Urinary bladder (tissue), 4 donors: Measurements from ENCODE around the gene NAP1L5. TPM values are rescaled to one million over a fixed set of nuclear protein-coding genes. Genes with fewer than 3 reads are reported as not detected.

Experiments
- DNase-seq: peaks from one replicate; pipeline ENCODE4 v3.0.0-alpha.2; 2015; ENCODE audit errors: extremely low spot score
- H3K27ac ChIP-seq: one replicate; pipeline ENCODE4 v1.5.1; 2013; ENCODE audit warnings: low read depth, mild to moderate bottlenecking, moderate library complexity
- H3K36me3 ChIP-seq: one replicate; pipeline ENCODE4 v1.6.1; 2013; ENCODE audit warnings: mild to moderate bottlenecking, moderate library complexity; ENCODE audit not compliant: insufficient read depth
- H3K4me1 ChIP-seq: one replicate; pipeline ENCODE4 v1.6.1; 2013; ENCODE audit warnings: mild to moderate bottlenecking, moderate library complexity; ENCODE audit not compliant: insufficient read depth
- H3K4me3 ChIP-seq: one replicate; pipeline ENCODE4 v1.5.1; 2013; ENCODE audit warnings: low read depth, low read length
- WGBS: extraction: QIAGEN DNeasy Blood & Tissue Kit; methylation state at CpG from one replicate; pipeline ENCODE4 v1.1.7; 2013; 5-methylcytosine and 5-hydroxymethylcytosine counted together
- polyA plus RNA-seq: library from polyadenylated mRNA; stranded (reverse); fragments of 200-250 nt; gene quantifications from one replicate; pipeline ENCODE4 v1.2.3, GENCODE V29; 2013
- total RNA-seq: library from RNA; depleted of rRNA; stranded (reverse); fragments of >200 nt; gene quantifications from one replicate; pipeline ENCODE4 v1.2.3, GENCODE V29; 2014
- donor health status: healthy with polysubstance abuse.
- donor health status: healthy.

The NAP1L5 gene
- total and polyA plus RNA-seq, 2 donors, result 10.2 to 19.4 TPM

DNA sequence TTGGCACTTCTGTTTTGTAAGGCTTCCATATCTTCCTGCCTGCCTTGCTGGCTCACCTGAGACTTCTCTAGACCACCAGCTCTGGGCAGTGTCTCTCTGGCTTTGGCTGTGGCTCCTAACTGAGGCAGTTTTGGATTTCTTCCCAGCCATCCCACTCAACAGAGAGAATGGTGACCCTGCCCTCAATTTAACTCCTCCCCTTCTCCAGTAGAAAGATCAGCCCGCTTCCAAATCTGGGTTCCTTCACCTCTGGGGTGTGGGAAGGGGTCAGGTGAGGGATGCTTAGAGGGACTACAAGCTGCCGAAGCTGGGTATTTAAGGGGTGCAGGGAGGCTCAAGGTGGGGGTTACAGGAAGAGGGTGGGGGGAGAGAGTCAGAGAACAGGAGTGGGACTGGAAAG lies 23.7 kb downstream of the NAP1L5 start:
- H3K27ac ChIP-seq, result no peak overlapping the region
- DNase-seq, result no peak
- 65% methylated on average over 2 of the region's 2 CpGs for WGBS
- H3K4me1 ChIP-seq, result no peaks in the 10 kb centered on the region
- H3K4me3 ChIP-seq, result no peak overlapping the region
- peaks cover 3% of the 10 kb centered on the region for H3K36me3 ChIP-seq

DNA sequence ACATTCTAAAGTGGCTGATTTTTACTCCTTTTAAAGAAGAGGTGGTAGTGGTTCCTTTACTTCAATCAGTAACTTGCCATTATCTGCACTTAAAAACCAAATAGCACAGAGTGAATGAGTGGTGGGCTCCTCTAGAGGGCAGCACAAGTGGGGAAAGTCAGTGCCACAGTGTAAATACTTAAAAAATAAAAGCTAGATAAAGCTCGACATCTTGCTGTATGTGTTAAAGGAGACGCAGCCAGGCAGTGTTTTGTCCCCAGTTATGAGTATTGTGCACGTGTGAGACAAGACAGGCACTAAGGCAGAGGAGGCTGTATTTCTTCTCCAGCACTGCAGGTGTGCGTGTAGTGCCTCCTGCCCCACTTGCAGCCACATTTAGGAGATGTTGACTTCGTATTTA lies 24.6 kb downstream of the NAP1L5 start:
- no peak overlapping the region for H3K27ac ChIP-seq
- no peak overlapping the region for H3K4me3 ChIP-seq
- 61% methylated on average over 5 of the region's 5 CpGs for WGBS
- DNase-seq, result no peak
- H3K4me1 ChIP-seq, result no peaks in the 10 kb centered on the region
- peaks cover 3% of the 10 kb centered on the region for H3K36me3 ChIP-seq

DNA sequence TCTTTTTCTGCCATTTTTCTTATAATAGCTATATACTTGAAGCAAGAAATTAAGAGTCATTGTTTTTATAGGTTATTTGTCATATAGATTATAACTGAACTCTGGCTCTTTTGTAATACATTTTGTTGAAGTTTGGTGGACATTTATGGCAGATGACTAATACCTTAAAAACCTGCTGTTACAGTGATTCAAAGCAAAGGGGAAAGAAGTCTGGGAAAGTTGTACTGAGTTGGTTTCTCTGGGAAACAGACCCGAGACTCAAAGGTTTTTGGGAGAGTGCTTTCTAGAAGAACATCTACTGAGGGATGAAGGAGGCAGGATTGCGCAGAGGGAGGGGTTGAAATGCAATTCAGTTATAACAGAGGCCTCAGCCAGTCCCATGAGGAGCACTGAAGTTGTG lies 35.9 kb downstream of the NAP1L5 start:
- H3K36me3 ChIP-seq, result no peaks in the 10 kb centered on the region
- no peaks in the 10 kb centered on the region for H3K4me1 ChIP-seq
- no peak for DNase-seq
- no peak overlapping the region for H3K27ac ChIP-seq
- 70% methylated on average over 2 of the region's 2 CpGs for WGBS
- H3K4me3 ChIP-seq, result no peak overlapping the region

DNA sequence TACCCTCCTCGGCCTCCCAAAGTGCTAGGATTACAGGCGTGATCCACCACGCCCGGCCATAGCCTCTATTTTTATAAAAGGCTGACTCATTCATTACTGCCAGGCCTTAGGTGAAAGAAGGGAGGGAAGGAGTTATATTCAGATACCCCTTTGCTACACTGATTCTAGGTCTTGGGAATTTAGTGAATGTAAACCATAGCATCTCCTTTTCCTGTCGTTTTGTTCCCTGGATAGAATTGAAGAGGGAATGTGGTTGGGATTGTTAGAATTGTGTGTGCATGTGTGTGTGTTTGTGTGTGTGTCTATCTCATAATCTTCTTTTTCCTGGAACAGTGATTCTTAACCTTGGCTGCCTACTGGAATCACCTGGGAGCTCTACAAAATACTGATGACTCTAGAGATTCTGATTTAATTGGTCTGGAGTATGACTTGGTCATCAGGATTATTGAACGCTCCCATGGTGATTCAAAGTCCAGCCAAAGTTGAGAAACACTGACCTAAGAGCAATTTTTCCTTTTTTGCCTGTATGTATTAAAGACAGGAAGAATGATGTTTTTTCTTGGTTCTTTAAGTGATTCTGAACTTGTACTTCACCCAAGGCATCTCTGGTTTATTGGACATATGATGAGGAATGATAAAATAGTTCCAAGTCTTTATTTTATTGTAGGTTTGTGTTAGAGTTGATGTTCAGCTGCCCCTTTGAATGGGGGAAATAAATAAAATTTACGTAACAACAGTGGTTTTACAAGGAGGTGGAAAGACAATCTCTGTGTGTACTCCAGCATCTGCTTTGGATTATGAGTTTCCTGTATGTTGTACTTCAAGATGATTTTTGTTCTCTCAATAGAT lies 37.0 kb downstream of the NAP1L5 start:
- Histone ChIP-seq H3K4me3 (no peak overlapping the region), H3K4me1 (no peaks in the 10 kb centered on the region), H3K36me3 (no peaks in the 10 kb centered on the region), H3K27ac (no peak overlapping the region)
- whole genome bisulfite sequencing, result 76% methylated on average over 7 of the region's 7 CpGs
- DNase-seq, result no peak

DNA sequence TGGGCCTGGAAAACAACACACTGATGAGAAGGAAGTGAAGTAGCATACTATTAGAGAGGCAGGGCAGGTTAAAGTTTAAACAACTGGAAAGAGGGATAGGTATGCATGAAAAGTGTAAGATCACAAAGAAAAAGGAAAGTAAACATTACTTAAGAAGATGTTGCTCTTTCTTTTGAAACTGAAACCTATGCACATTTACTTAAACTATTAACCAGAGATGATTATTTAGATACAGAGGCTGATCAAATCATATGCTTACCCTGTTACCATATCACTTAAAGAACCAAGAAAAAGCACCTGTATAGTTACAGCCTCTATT lies 37.8 kb downstream of the NAP1L5 start:
- H3K27ac ChIP-seq, result no peak overlapping the region
- peaks cover 2% of the 10 kb centered on the region for H3K36me3 ChIP-seq
- no peak for DNase-seq
- no peaks in the 10 kb centered on the region for H3K4me1 ChIP-seq
- no peak overlapping the region for H3K4me3 ChIP-seq

DNA sequence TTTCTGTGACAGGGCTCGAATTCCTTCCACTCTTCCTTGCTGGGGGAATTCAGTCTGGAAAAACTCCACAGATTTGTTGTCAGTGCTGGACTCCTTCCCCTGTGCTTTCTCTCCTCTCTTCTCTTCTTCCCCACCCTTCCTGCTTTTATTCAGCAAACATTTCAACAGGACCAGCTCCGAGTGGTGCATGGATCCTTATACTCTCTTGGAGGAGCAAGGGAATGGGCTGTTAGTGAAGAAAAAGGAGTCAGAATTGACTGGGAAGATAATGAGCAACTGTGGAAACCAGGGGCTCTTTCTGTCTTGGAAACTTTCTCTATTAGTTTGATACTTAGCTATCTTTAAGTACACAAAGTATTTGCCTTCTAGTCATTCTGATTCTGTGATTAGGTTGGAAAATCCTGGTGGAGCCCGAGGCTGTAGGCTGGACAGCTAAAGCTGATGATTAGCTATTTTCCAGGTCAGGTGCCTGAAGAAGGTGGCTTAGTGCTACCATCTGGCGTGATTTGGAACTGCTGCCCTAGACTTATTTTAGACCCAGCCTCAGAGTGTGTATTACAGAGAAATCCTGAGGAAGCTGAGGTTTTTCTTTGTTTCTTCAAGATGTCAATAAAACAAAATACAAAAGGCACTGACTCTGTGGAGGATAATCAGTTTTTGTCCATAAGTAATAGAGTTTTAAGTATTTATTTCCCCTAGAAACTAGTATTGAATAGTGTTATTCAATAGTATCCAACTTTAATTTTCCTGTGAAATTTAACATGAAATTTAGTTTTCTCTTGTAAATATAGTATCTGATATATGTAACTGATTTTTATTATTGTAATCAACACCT lies 38.4 kb downstream of the NAP1L5 start:
- H3K4me1 ChIP-seq, result no peaks in the 10 kb centered on the region
- H3K27ac ChIP-seq, result no peak overlapping the region
- no peak for DNase-seq
- peaks cover 2% of the 10 kb centered on the region for H3K36me3 ChIP-seq
- H3K4me3 ChIP-seq, result no peak overlapping the region
- WGBS, result 38% methylated on average over 4 of the region's 4 CpGs

DNA sequence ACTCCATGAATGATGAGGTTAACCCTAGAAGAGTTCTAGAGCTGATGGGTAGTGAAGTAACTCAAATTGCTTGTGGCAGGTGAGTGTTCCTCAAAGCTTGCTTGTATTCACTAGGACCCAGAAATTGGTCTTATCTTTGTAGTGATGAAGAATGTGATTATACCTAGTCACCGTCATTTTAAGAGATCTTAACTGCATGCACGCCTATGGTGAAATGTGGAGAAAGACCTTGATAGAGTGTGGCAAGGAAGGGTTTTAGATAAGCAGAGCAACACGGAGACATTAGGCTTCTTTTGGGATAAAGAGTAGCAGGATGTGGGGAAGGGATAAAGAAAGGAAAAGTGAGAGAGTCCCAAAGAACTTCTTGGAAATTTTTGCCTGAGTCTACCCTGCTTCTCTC lies 42.4 kb downstream of the NAP1L5 start:
- H3K36me3 ChIP-seq, result peaks cover 4% of the 10 kb centered on the region
- no peak overlapping the region for H3K4me3 ChIP-seq
- H3K4me1 ChIP-seq, result no peaks in the 10 kb centered on the region
- no peak overlapping the region for H3K27ac ChIP-seq
- DNase-seq, result no peak
- WGBS, result 82% methylated on average over 3 of the region's 3 CpGs

DNA sequence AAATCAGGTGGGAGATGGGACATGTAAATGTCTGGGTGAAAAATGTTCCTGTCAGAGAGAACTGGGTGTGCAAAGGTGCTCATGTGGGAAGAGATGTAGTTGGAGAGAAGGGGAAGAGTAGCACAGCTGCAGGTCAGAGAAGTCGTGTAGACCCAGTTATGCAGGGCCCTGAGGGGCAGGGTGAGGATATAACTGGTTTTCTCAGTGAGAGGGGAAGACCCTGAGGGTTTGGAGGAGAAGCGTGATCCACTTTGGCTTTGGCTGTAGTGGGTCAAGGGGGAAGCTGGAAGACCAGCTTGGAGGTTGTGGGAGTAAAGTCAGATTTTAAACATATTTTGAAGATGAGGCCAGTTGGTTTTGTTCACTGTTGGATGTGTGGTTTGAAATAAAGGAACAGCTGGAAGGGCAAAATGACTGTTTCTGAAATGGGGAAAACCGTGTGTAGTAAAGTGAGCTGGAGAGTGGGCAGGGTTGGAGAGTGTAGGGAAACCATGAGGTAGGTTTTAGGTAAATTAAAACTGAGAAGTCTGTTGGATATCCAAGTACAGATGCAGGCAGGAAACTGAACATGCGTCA lies 44.2 kb downstream of the NAP1L5 start:
- no peak for DNase-seq
- peaks cover 4% of the 10 kb centered on the region for H3K36me3 ChIP-seq
- no peaks in the 10 kb centered on the region for H3K4me1 ChIP-seq
- no peak overlapping the region for H3K4me3 ChIP-seq
- 88% methylated on average over 4 of the region's 4 CpGs for WGBS
- H3K27ac ChIP-seq, result no peak overlapping the region

DNA sequence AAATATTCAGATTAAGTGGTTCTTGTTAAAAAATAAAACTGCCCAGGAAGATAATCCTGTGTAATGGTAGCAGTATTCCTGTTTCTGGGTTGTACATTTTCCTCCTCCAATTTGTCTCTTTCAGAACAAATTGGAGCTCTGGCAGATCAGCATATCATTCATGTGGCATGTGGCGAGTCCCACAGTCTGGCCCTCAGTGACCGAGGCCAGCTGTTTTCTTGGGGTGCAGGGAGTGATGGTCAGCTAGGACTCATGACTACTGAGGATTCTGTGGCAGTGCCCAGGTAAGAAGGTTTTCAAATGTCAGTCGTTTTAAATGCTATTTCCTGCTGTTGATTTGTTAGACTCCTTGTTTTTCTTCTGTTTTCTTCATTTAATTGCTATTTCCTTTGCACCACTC lies 47.9 kb downstream of the NAP1L5 start:
- WGBS, result 88% methylated on average over 3 of the region's 3 CpGs
- no peak overlapping the region for H3K4me3 ChIP-seq
- DNase-seq, result no peak
- H3K27ac ChIP-seq, result no peak overlapping the region
- no peaks in the 10 kb centered on the region for H3K4me1 ChIP-seq
- peaks cover 3% of the 10 kb centered on the region for H3K36me3 ChIP-seq

DNA sequence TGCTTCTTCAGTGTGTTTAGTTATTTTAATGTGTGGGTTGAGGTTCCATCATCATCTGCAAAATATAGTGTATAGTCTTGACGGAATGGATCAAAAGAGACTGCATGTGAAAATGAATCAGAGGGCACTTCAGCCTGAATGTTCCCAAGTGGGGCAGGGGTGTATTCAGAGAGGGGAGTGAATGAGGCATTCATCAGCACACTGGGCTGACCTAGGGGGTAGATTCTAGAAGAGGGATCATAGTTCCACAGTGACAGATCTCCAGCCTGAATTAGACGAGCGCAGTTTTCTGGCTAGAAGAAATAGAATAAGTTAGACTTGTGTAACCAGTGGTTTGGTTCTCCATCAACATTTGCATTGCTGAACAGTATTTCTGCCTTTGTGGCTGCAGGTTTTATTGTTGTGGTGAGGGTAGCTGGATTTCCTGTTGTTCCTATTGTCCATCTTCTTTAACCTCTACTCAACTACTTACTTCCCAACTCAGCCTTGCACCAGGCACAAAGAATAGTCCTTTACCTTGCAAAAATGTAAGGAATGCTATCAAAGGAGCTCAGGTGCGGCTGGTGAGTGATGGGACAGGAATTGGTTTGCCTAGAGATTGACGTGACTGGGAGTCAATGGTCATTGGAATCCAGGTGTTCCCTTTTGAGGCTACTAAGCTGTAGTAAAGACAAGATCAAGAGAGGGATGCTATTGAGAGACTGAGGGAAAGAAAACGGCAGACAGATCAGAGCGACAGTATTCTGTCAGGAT lies 50.9 kb downstream of the NAP1L5 start:
- DNase-seq, result no peak
- H3K36me3 ChIP-seq, result no peaks in the 10 kb centered on the region
- no peaks in the 10 kb centered on the region for H3K4me1 ChIP-seq
- no peak overlapping the region for H3K27ac ChIP-seq
- WGBS, result 93% methylated on average over 7 of the region's 7 CpGs
- no peak overlapping the region for H3K4me3 ChIP-seq

DNA sequence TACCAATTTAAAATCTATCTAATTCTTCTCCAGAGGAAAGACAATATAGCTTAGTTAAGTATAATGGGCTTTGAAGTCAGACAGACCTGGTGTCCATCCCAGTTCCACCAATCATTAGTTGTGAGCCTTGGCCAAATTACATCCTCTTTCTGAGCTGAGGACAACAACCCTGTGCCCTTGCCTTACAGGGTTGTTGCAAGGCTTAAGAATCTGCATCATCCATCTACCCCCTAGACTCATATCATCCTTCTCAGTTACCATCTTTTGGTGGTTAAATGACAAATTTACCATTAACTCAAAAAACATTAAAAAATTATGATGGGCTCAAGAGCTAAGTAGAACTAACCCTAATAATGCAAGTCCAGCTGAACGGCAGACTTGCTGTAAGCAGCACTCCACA lies 51.6 kb downstream of the NAP1L5 start:
- no peak for DNase-seq
- 97% methylated on average over 1 of the region's 1 CpG for WGBS
- Histone ChIP-seq H3K4me3 (no peak overlapping the region), H3K4me1 (no peaks in the 10 kb centered on the region), H3K27ac (no peak overlapping the region), H3K36me3 (no peaks in the 10 kb centered on the region)
